ENCODE measurements around the gene ASCL4. TPM values are rescaled to one million over a fixed set of nuclear protein-coding genes. Genes with fewer than 3 reads are reported as not detected.
A peak's percentile ranks its signal among the peaks of the same experiment; 100 is the strongest.
"Not testable (repeated sequence)": the region's sequence is repeated elsewhere in the genome, so short reads cannot be mapped to it uniquely, and the experiment has no call there.

The ASCL4 gene
- polyA plus RNA-seq (2011; rRNA removed) (not detected in 2 replicates), polyA plus RNA-seq (2017; fragmentation: RNase III; extraction: RNeasy Plus Mini Kit Qiagen cat#74134 plus additional on column Dnase treatment) (not detected in 3 replicates), polyA minus RNA-seq (2011; rRNA and poly(A)+ RNA removed) (not detected in 2 replicates)
- not detected in 2 replicates for polyA plus RNA-seq (2012; cell fraction: cytosol; rRNA removed)
- 0.01 TPM in 1 of 2 replicates, not detected in the other for polyA plus RNA-seq (2012; cell fraction: nucleus; rRNA removed)

DNA sequence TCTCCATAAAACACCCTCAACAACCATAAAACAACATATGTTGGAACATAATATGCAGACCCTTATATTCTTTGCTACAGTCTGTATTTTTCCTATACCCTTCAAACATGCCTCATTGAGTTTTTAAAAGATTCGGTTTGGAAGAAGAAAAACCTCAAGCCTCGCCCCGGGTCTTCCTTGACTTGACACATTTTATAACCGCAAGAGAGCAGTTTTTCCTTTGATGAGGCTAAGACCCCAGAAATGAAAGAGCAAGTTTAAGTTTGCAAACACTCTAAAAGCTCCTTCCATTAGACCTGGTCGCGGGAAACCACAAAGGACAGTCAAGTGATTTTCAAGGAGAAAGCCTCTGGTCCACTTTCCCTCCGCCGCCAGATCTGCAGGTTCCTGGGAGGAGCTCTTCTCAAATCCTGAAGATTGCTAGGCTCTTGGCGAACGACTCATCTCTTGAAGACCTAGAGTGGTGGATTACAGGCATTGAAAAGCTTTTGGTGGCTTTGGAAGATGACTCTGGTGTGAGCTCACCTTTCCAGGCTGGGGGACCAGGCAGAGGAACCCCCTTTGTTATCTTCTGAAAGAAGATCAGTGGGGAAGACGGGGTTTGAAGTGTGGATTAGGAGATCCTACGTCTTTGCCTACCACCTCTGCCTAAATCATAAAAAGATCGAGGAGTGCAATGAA, at the start of gene ASCL4:
ASCL4 (plus strand) TSS at position 356 of the 681 bp plus-strand sequence. CDS start 515 bp downstream, outside the sequence.
- no peak for FAIRE-seq
- 34% methylated on average over 13 of the region's 13 CpGs for WGBS (ENCODE audit: missing lambda C conversion rate)
- no peak within 1 kb of the TSS for H3K4me2 ChIP-seq
- TF ChIP-seq FOSL2 (IDR thresholded peaks at IDR 0.05) (no peak), FOSL2 (CRISPR knock-in tag; IDR thresholded peaks at IDR 0.05) (no peak), FOXS1 (CRISPR knock-in tag; IDR thresholded peaks at IDR 0.05) (no peak), RAD21 (conservative IDR thresholded peaks at IDR 0.05 in 1 of 2, IDR thresholded peaks at IDR 0.05 in 1 of 2) (no peak), SREBF2 (IDR thresholded peaks at IDR 0.05) (no peak)
- TF ChIP-seq, protein P1, sequence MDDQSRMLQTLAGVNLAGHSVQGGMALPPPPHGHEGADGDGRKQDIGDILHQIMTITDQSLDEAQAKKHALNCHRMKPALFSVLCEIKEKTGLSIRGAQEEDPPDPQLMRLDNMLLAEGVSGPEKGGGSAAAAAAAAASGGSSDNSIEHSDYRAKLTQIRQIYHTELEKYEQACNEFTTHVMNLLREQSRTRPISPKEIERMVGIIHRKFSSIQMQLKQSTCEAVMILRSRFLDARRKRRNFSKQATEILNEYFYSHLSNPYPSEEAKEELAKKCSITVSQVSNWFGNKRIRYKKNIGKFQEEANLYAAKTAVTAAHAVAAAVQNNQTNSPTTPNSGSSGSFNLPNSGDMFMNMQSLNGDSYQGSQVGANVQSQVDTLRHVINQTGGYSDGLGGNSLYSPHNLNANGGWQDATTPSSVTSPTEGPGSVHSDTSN (IDR thresholded peaks at IDR 0.05) = no peak
- H3K9me3 ChIP-seq = no peaks in the 10 kb centered on the region
- no peak for ATAC-seq
- H3K27ac ChIP-seq = no peak within 1 kb of the TSS
- CTCF ChIA-PET = no interaction called here
- POLR2A ChIA-PET = interaction anchor here (0.6 kb wide), 1 partner anchor 108 kb away, joined by 3 read pairs; no protein-coding TSS in a partner anchor
- no peak for DNase-seq (ENCODE audit: low read depth in 1 of 2, low spot score in 1 of 2)
- H3K4me1 ChIP-seq = no peaks in the 10 kb centered on the region
- no peak within 1 kb of the TSS for H3K4me3 ChIP-seq

DNA sequence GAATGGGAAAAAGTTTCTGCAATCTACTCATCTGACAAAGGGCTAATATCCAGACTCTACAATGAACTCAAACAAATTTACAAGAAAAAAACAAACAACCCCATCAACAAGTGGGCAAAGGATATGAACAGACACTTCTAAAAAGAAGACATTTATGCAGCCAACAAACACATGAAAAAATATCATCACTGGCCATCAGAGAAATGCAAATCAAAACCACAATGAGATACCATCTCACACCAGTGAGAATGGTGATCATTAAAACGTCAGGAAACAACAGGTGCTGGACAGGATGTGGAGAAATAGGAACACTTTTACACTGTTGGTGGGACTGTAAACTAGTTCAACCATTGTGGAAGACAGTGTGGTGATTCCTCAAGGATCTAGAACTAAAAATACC, 47.2 kb upstream of the ASCL4 start:
- POLR2A ChIA-PET; DNase-seq (ENCODE audit: low read depth in 1 of 2, low spot score in 1 of 2); H3K4me1 ChIP-seq; H3K9me3 ChIP-seq; FAIRE-seq; ATAC-seq; H3K4me3 ChIP-seq; CTCF ChIA-PET; H3K27ac ChIP-seq; H3K4me2 ChIP-seq: not testable (repeated sequence)
- WGBS (ENCODE audit: missing lambda C conversion rate) = 37% methylated on average over 1 of the region's 1 CpG

- no CpG with 5 or more reads among the region's 1 CpG for WGBS (ENCODE audit: missing lambda C conversion rate)
- H3K27ac ChIP-seq; H3K4me3 ChIP-seq; POLR2A ChIA-PET; CTCF ChIA-PET; H3K9me3 ChIP-seq; H3K4me2 ChIP-seq; H3K4me1 ChIP-seq; ATAC-seq; DNase-seq (ENCODE audit: low read depth in 1 of 2, low spot score in 1 of 2); FAIRE-seq: not testable (repeated sequence)
Observed at GRCh38 chr12:107727742-107728141, 46.8 kb upstream of the ASCL4 start.

DNA sequence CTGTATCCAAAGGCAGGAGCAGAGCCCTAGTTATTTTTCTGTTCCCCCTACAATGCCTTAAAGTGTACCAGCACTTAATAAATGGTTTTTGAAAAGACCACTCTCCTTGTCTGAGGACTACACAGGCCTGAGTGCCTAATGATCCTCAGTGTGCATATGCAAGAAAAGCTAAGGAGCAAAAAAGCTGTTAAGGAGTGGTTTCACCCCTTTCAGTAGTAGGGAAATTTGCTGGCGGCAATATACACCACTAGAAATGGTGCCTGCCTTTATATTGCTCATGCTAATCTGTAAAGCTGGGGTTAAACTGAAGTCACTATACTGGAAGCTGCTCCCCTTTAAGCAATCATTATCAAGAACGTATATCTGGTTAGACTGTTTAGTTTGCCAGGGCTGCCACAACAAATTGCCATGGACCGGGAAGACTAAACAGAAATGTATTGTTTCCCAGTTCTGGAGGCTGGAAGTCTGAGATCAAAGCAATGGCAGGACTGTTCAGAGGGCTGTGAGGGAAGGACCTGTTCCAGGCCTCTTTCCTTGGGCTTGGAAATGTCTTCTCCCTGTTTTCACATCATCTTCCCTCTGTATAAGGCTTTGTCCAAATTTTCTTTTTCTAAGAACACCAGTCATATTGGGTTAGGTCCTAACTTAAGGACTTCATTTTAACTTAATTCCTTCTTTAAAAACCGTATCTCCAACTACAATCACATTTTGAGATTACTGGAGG, 43.7 kb upstream of the ASCL4 start:
- no peaks in the 10 kb centered on the region for H3K4me1 ChIP-seq
- ATAC-seq (peak; percentile 44 to 58; a peak in 4 of 6 replicates), FAIRE-seq (no peak), DNase-seq (ENCODE audit: low read depth in 1 of 2, low spot score in 1 of 2) (no peak)
- no peak overlapping the region for H3K27ac ChIP-seq
- H3K4me2 ChIP-seq = no peak overlapping the region
- WGBS (ENCODE audit: missing lambda C conversion rate) = 83% methylated on average over 4 of the region's 4 CpGs
- ChIA-PET CTCF (interaction anchor here (0.7 kb wide), 1 partner anchor 105 kb away, joined by 3 read pairs; no protein-coding TSS in a partner anchor), POLR2A (no interaction called here)
- no peak for TF ChIP-seq BHLHE40 (IDR thresholded peaks at IDR 0.05; ENCODE audit: low read depth, low read length)
- H3K4me3 ChIP-seq = no peak overlapping the region
- H3K9me3 ChIP-seq = no peaks in the 10 kb centered on the region

GRCh38 chr12:107731366-107731765, 43.1 kb upstream of the ASCL4 start:
- WGBS (ENCODE audit: missing lambda C conversion rate) = 96% methylated on average over 4 of the region's 4 CpGs
- TF ChIP-seq ESRRA (IDR thresholded peaks at IDR 0.05; ENCODE audit: borderline replicate concordance, low read length) = no peak
- TF ChIP-seq RARB (CRISPR knock-in tag; IDR thresholded peaks at IDR 0.05) = no peak
- no peak for TF ChIP-seq NPAS2 (CRISPR knock-in tag; IDR thresholded peaks at IDR 0.05; ENCODE audit: borderline replicate concordance)
- TF ChIP-seq EHF (CRISPR knock-in tag; IDR thresholded peaks at IDR 0.05) = no peak
- no peak for TF ChIP-seq MAFK (IDR thresholded peaks at IDR 0.05; ENCODE audit: partially characterized antibody)
- no peak for TF ChIP-seq GATA3 (IDR thresholded peaks at IDR 0.05; ENCODE audit: borderline replicate concordance)
- no peak for TF ChIP-seq RNF2 (IDR thresholded peaks at IDR 0.05; ENCODE audit: borderline replicate concordance, low read depth)
- TF ChIP-seq, protein P2, sequence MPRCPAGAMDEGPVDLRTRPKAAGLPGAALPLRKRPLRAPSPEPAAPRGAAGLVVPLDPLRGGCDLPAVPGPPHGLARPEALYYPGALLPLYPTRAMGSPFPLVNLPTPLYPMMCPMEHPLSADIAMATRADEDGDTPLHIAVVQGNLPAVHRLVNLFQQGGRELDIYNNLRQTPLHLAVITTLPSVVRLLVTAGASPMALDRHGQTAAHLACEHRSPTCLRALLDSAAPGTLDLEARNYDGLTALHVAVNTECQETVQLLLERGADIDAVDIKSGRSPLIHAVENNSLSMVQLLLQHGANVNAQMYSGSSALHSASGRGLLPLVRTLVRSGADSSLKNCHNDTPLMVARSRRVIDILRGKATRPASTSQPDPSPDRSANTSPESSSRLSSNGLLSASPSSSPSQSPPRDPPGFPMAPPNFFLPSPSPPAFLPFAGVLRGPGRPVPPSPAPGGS (IDR thresholded peaks at IDR 0.05) = no peak
- no peak for TF ChIP-seq NFE2L2 (conservative IDR thresholded peaks at IDR 0.05; ENCODE audit: low read length)
- no peak for TF ChIP-seq PHF8 (IDR thresholded peaks at IDR 0.05; ENCODE audit: borderline replicate concordance, low read depth)
- TF ChIP-seq HOXB13 (CRISPR knock-in tag; IDR thresholded peaks at IDR 0.05; ENCODE audit: low read depth) = no peak
- TF ChIP-seq BHLHE40 (IDR thresholded peaks at IDR 0.05; ENCODE audit: low read depth, low read length) = no peak
- TF ChIP-seq EHMT2 (IDR thresholded peaks at IDR 0.05; ENCODE audit: low read depth) = no peak
- TF ChIP-seq E2F6 (IDR thresholded peaks at IDR 0.05; ENCODE audit: borderline replicate concordance, low read depth) = no peak
- no peak for TF ChIP-seq SMC3 (IDR thresholded peaks at IDR 0.05)
- TF ChIP-seq ZFP36 (IDR thresholded peaks at IDR 0.05; ENCODE audit: borderline replicate concordance, partially characterized antibody) = no peak
- no peak for TF ChIP-seq FOSL2 (IDR thresholded peaks at IDR 0.05)
- TF ChIP-seq FOSL2 (CRISPR knock-in tag; IDR thresholded peaks at IDR 0.05) = no peak

More at GRCh38 chr12:107731366-107731765, 43.1 kb upstream of the ASCL4 start:
- CTCF ChIA-PET = no interaction called here
- Histone ChIP-seq H3K4me3 (no peak overlapping the region), H3K4me2 (no peak overlapping the region), H3K27ac (no peak overlapping the region), H3K4me1 (no peaks in the 10 kb centered on the region), H3K9me3 (no peaks in the 10 kb centered on the region)
- POLR2A ChIA-PET = no interaction called here
- DNase-seq (ENCODE audit: low read depth in 1 of 2, low spot score in 1 of 2) = no peak
- FAIRE-seq = no peak
- ATAC-seq = peak in 1 of 2 experiments; percentile 27; a peak in 2 of 6 replicates
